HG02981 (cell line): ENCODE data around the gene MAP4K2.

Experiments
- ATAC-seq: cut with Tn5 transposase; IDR thresholded peaks from one replicate; pipeline ENCODE4 v1.9.1; 2021; ENCODE audit warnings: mild to moderate bottlenecking, moderate library complexity; ENCODE audit not compliant: unreplicated experiment

MAP4K2 gene

DNA sequence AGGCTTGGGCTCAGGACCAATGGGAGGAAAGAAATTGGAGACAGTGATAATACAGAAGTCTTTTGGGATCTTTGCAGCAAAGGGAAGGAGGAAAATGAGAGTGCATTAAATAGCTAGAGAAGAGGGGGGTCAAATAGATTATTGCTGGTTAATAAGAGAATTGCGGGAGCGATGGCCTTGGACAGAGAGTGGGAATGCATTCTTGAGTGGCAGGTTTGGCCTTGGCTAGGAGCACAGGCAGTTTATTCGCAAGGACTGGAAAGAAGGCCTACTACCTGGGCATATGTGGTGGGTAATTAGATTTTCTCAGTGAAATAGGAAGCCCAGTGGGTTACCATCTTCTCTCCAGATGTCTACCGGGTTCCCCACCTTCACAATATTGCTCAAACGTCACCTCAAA is 10.8 kb upstream of the MAP4K2 start:
- ATAC-seq = no peak

DNA sequence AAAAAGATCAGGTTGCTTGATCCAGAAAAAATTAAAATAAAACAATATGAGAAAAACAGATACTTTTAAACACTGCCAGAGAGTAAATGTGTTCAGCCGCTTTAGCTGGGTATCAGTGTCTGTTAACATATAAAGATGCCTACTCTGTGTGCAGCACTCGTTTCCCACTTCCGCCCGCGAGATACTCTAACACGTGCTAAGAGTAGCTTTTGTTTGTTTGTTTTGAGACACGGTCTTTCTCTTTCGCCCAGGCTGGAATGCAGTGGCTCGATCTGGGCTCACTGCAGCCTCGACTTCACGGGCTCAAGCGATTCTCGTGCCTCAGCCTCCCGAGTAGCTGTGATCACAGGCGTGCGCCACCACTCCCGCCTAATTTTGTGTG is 7.9 kb upstream of the MAP4K2 start:
- ATAC-seq = peak; percentile 4

- peak; percentile 47 for ATAC-seq
These were observed 7.4 kb upstream of the MAP4K2 start, which contains the start of gene MEN1 for GRCh38 chr11:64810271-64810890. TSS of gene MEN1 (minus strand) at chr11:64810551. CDS start at chr11:64810109, 442 bp downstream.

- no peak for ATAC-seq
These were observed 6.8 kb upstream of the MAP4K2 start for GRCh38 chr11:64809781-64810241.

GRCh38 chr11:64805481-64805880 is 2.5 kb upstream of the MAP4K2 start:
- ATAC-seq = no peak

DNA sequence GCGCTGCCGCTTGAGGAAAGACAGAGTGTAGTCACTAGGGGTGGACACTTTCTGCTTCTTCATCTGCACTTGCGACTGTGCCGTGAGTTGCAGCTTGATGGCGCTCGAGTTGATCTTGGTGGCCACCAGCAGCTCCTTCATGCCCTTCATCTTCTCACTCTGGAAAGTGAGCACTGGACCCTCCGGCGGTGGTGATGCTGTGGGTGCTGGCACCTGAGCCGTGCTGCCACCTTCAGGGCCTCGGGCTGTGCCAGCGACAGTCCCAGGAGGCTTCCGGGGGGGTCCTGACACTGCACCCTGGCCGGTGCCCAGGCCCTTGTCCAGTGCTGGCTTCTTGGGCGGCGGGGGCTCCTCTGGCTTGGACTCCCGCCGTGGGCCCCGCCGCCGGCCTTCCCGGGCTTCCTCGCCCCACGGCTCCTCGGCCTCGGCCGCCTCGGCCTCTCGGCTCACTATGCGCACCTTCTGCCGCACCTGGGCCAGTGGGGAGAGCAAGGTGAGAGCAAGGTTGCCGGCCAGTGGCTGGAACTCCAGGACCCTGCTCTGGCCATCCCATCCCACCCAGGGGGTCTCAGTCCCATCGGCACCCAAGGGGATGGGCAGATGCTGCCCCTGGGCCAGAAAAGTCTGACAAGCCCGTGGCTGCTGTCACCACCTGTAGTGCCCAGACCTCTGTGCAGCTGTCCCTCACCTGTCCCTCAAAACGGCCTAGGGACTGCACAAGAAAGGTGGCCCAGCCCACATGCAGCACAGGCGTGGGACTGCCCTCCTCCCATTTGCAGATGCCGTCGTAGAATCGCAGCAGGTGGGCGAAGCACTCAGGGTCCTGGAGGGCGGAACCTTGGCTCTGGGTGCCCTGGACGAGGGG is 1.6 kb upstream of the MAP4K2 start:
- ATAC-seq = no peak

DNA sequence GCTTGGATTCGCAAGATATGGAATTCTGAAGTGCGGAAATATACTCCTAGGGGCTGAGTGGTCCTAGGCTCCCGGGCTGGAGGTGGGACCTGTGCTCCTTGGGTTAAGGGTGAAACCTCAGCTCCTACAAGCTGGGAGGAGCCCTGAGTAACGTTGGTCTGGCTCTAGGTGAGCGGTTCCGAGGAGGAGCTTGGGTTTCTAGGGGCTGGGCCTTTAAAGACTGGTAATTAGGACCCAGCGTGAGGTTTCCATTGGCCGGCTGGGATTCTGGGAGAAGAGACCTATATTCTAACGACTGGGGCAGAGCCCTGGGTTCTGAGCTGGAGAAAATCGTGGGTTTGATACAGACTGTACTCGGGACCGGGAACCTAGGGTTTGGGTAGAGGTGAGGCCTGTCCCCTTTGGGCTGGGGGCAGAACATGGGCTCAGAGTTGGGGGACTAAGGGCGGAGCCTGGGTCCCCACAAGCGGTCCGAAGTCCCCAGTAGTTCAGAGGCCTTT is 882 bp upstream of the MAP4K2 start:
- no peak for ATAC-seq

DNA sequence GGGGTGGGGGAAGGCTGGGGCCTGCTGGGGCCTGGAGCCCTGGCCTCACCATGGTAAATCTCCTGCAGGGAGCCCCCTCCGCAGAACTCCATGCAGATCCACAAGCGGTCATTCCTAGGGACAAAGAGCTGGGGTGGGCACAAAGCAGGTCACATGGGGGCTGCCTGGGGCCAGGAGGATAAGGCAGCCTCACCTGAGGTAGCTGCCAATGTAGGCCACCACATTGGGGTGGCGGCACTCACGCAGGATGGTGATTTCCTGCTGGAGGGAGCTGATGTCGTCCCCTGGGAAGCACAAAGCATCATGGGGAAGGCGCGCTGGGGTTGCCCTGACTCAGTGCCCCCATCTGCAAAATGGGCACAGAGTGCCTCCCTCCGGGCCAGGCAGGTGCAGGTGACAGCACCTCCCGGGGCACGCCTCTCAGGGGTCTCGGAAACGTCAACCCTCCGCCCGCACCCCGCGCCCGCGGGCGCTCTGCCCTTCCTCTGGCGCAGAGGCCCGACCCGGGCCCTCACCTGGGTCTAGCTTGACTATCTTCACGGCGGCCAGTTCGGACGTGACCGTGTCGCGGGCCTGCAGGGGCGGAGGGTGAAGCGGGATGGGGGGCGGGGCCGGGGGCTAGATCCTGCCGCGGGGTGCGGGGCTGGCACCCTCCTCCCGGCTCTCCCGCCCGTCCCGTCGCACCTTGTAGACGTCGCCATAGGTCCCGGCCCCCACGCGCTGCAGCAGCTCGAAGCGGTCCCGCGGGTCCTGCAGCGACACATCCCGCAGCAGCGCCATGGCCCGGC is 450 bp downstream of the MAP4K2 start:
- ATAC-seq = peak; percentile 8

DNA sequence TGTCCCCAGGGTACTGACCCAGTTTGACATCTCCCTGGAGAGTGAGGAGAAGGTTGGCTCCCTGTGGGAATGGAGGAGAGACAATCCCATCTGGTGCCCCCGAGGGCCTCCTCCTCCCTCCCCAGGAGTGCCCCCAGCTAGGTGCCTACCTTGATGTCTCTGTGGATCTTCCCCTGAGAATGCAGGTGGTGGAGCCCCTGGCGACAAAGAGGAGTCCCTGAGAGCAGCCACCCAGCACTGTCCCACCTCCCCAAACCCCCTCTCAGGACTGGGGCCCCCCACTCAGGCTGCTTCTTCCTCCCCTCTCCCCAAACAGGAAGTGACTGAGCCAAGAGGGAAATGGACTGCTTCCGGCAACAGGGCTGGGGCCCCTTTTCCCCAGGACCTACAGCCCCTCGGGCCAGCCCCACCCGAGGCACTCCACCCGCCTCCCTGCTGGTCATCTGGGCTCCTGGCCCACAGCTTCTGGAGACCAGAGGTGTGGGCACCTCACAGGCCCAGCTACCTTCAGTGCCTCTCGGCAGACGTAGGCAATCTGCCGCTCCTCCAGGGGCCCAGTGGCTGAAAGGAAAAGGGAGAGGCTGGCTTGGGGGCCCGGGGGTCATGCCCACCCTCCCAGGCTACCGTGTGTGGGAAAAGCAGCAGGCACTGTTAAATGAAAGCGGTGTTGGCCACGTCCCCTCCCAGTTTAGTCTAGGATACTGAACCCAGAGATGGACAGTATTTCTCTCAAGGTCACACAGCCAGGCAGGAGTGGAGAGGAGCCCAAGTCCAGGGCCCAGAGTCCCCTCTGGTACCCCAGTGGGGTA is 1.2 kb downstream of the MAP4K2 start:
- no peak for ATAC-seq

- ATAC-seq = no peak
These were observed 1.9 kb downstream of the MAP4K2 start for GRCh38 chr11:64801158-64801464.

GRCh38 chr11:64800303-64801157 is 2.5 kb downstream of the MAP4K2 start:
- ATAC-seq = no peak

GRCh38 chr11:64799623-64800302 is 3.3 kb downstream of the MAP4K2 start:
- no peak for ATAC-seq

- ATAC-seq = no peak
These were observed 3.8 kb downstream of the MAP4K2 start for GRCh38 chr11:64799256-64799622.

- ATAC-seq = no peak
These were observed 6.1 kb downstream of the MAP4K2 start for GRCh38 chr11:64796757-64797541.

- no peak for ATAC-seq
These were observed 6.8 kb downstream of the MAP4K2 start for GRCh38 chr11:64796047-64796756.

- ATAC-seq = no peak
These were observed 8.5 kb downstream of the MAP4K2 start for GRCh38 chr11:64794526-64794925.

DNA sequence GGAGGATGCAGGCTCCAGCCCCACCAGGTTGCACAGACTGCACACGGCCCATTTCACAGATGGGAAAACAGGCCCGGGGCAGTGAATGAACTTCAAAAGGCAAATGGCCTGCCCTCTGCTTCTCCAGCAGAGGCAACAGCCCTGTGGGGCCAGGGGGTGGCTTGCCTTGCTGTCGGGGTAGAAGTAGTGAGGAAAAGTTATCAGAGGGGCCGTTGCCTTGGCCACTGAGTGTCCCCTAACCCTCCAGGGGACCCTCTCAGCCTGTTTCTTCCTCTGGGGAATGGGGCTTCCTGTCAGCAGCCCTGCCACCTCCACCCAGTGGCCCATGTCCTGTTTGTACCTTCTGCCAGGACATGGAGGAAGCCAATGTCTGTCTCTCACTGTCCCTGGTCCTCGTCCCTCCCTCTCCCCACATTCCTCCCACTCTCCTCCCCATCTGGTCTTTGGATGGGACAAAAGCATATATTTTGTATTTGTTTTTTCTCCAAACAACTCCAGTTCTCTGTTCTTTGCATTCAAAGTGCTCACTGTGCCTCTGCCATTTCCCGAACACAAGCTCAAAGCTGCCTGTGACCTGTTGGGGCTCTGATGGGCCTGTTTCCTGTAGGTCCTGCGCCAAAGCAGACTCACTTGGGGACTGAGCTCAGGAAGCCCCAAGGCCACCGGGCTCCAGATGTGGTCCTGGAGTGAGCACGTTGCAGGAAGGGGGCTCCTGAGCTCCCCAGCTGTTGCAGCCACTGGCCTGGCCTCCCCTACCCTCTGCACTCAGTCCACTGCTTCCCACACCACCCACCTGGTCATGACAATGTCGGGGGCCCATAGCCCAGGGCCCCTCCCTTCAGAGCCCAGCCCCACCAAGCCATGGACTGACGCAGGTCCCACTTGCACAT is 9.5 kb downstream of the MAP4K2 start:
- ATAC-seq = no peak
